Measurements from ENCODE around the gene MCCC1.

DNA sequence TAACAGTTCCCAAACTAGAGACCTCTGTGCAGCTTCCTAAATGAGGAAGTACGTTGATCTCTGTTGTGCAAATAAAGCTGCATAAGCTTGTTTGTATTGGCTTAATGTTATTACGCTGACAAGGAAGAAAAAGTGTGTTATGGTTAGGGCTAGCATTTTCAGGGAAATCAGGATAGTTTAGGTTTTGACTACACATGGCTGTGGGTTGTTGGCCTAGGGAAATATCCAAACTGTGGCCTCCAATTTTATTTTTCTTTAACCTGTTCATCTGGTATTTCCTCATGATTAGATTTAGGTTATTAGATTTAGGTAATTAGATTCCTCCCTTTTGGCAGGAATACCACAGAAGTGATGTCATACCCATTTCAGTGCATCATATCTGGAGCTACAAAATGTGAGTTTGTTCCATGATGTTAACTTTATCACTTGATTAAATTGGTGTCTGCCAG, 8.7 kb upstream of the MCCC1 start:
- no peak for TF ChIP-seq CTCF (IDR thresholded peaks at IDR 0.05)
- TF ChIP-seq POLR2A (IDR thresholded peaks at IDR 0.05): no peak

Measured in esophagus squamous epithelium (tissue), 4 donors.